HepG2 (cell line): Measurements from ENCODE around the gene UNC5B. TPM values are rescaled to one million over a fixed set of nuclear protein-coding genes. Genes with fewer than 3 reads are reported as not detected.

Experiments
- AKAP8 ChIP-seq: sonication (generic); formaldehyde crosslinking; IDR thresholded peaks from 2 replicates; pipeline ENCODE4 v1.5.1; 2020; ENCODE audit warnings: mild to moderate bottlenecking, missing genetic modification reagents
- ARNTL ChIP-seq: sonication (generic); formaldehyde crosslinking; IDR thresholded peaks from 2 replicates; pipeline ENCODE4 v1.4.0; 2020; ENCODE audit warnings: mild to moderate bottlenecking, missing genetic modification reagents
- ATF7-NPFF ChIP-seq: sonication (generic); formaldehyde crosslinking; IDR thresholded peaks from 2 replicates; pipeline ENCODE4 v1.8.1; 2023; ENCODE audit warnings: mild to moderate bottlenecking, low read depth, missing genetic modification reagents, moderate library complexity
- HNF1B ChIP-seq: sonication (generic); formaldehyde crosslinking; IDR thresholded peaks from 2 replicates; pipeline ENCODE4 v1.5.1; 2020; ENCODE audit warnings: mild to moderate bottlenecking, moderate library complexity, missing genetic modification reagents
- IKZF5 ChIP-seq: IDR thresholded peaks from 2 replicates; pipeline ENCODE4 v1.6.1; 2018; ENCODE audit warnings: missing genetic modification reagents, mild to moderate bottlenecking, missing compliant biosample characterization
- JARID2 ChIP-seq: sonication (generic); formaldehyde crosslinking; IDR thresholded peaks from 2 replicates; pipeline ENCODE4 v1.8.1; 2023; ENCODE audit warnings: missing genetic modification reagents, inconsistent platforms; ENCODE audit not compliant: insufficient replicate concordance
- KAT2B ChIP-seq: fragments of 150-350 bp; IDR thresholded peaks from 2 replicates; pipeline ENCODE4 v1.6.1; 2014; ENCODE audit warnings: low read depth, low read length, borderline replicate concordance
- MYNN ChIP-seq: sonication (generic); formaldehyde crosslinking; IDR thresholded peaks from 2 replicates; pipeline ENCODE4 v1.4.0; 2020; ENCODE audit warnings: mild to moderate bottlenecking, low read depth, missing genetic modification reagents
- NCOR1 ChIP-seq: fragments of 200-600 bp; sonication (generic); IDR thresholded peaks from 2 replicates; pipeline ENCODE4 v1.7.0; 2017; ENCODE audit warnings: antibody characterized with exemption, low read length, borderline replicate concordance
- PLRG1 ChIP-seq: fragments of 450-650 bp; conservative IDR thresholded peaks from 2 replicates; pipeline ENCODE4 v1.6.1; 2016
- PRMT3 ChIP-seq: sonication (generic); formaldehyde crosslinking; IDR thresholded peaks from 2 replicates; pipeline ENCODE4 v1.8.1; 2022; ENCODE audit warnings: low read depth, mild to moderate bottlenecking, moderate library complexity, missing genetic modification reagents, borderline replicate concordance
- REL ChIP-seq: sonication (generic); formaldehyde crosslinking; conservative IDR thresholded peaks from 2 replicates; pipeline ENCODE4 v1.8.0; 2022; ENCODE audit warnings: mild to moderate bottlenecking, missing genetic modification reagents, moderate library complexity
- RFX1 ChIP-seq: fragments of 450-650 bp; IDR thresholded peaks from 2 replicates; pipeline ENCODE4 v1.6.1; 2017
- SAP130 ChIP-seq: IDR thresholded peaks from 2 replicates; pipeline ENCODE4 v1.6.1; 2016; ENCODE audit warnings: low read depth
- SCMH1 ChIP-seq: sonication (generic); formaldehyde crosslinking; IDR thresholded peaks from 2 replicates; pipeline ENCODE4 v1.9.0; 2021; ENCODE audit warnings: missing genetic modification reagents, mild to moderate bottlenecking, borderline replicate concordance
- ZBTB7A ChIP-seq: sonication (generic); formaldehyde crosslinking; IDR thresholded peaks from 2 replicates; pipeline ENCODE4 v1.8.0; 2022; ENCODE audit warnings: mild to moderate bottlenecking, missing genetic modification reagents
- ZFP90 ChIP-seq: sonication (generic); formaldehyde crosslinking; IDR thresholded peaks from 2 replicates; pipeline ENCODE4 v1.8.0; 2022; ENCODE audit warnings: missing genetic modification reagents, mild to moderate bottlenecking, inconsistent platforms, borderline replicate concordance
- ZMYM3 ChIP-seq: sonication (generic); formaldehyde crosslinking; IDR thresholded peaks from 2 replicates; pipeline ENCODE4 v1.5.1; 2020; ENCODE audit warnings: mild to moderate bottlenecking, missing genetic modification reagents
- ZNF253 ChIP-seq: sonication (generic); formaldehyde crosslinking; IDR thresholded peaks from 2 replicates; pipeline ENCODE4 v1.8.0; 2022; ENCODE audit warnings: mild to moderate bottlenecking, missing genetic modification reagents, borderline replicate concordance
- ZNF263 ChIP-seq: sonication (generic); formaldehyde crosslinking; IDR thresholded peaks from 2 replicates; pipeline ENCODE4 v1.4.0; 2020; ENCODE audit warnings: missing genetic modification reagents
- ZNF331 ChIP-seq: sonication (generic); formaldehyde crosslinking; IDR thresholded peaks from 2 replicates; pipeline ENCODE4 v1.4.0; 2020; ENCODE audit warnings: missing genetic modification reagents
- ZNF44 ChIP-seq: sonication (generic); formaldehyde crosslinking; IDR thresholded peaks from 2 replicates; pipeline ENCODE4 v1.5.1; 2020; ENCODE audit warnings: mild to moderate bottlenecking, missing genetic modification reagents
- ZNF501 ChIP-seq: sonication (generic); formaldehyde crosslinking; IDR thresholded peaks from 2 replicates; pipeline ENCODE4 v1.5.1; 2020; ENCODE audit warnings: mild to moderate bottlenecking, moderate library complexity, missing genetic modification reagents
- ZNF605 ChIP-seq: sonication (generic); formaldehyde crosslinking; IDR thresholded peaks from 2 replicates; pipeline ENCODE4 v1.8.0; 2022; ENCODE audit warnings: mild to moderate bottlenecking, missing genetic modification reagents
- ZNF670 ChIP-seq: sonication (generic); formaldehyde crosslinking; IDR thresholded peaks from 2 replicates; pipeline ENCODE4 v1.8.0; 2022; ENCODE audit warnings: mild to moderate bottlenecking, missing genetic modification reagents, borderline replicate concordance
- ZNF768 ChIP-seq: sonication (generic); formaldehyde crosslinking; IDR thresholded peaks from 2 replicates; pipeline ENCODE4 v1.4.0; 2020; ENCODE audit warnings: missing genetic modification reagents
- ZNF770 ChIP-seq: sonication (generic); formaldehyde crosslinking; IDR thresholded peaks from 2 replicates; pipeline ENCODE4 v1.5.0; 2020; ENCODE audit warnings: mild to moderate bottlenecking, missing genetic modification reagents
- ZSCAN12 ChIP-seq: sonication (generic); formaldehyde crosslinking; IDR thresholded peaks from 2 replicates; pipeline ENCODE4 v1.9.0; 2021; ENCODE audit warnings: mild to moderate bottlenecking, missing genetic modification reagents
- polyA plus RNA-seq, 8 experiments: library from polyadenylated mRNA; depleted of rRNA in 3 of 8; stranded (reverse) in 7 of 8; unstranded in 1 of 8; fragments of >200 nt; fragmentation: Illumina TruSeq in 4 of 8; extraction: Trizol in 4 of 8; gene quantifications; 2 replicates each; pipeline versions ENCODE4 v1.2.1 to v1.2.3, GENCODE V29; 2011 to 2016; ENCODE audit warnings: low read depth in 4 of 8, missing spikeins in 1 of 8, mixed read lengths in 1 of 8; ENCODE audit not compliant: insufficient read depth in 1 of 8
- total RNA-seq, 5 experiments: library from RNA; depleted of rRNA; stranded (reverse); fragments of >200 nt; fragmentation: Illumina TruSeq; extraction: Trizol; gene quantifications; 2 replicates each; pipeline ENCODE4 v1.2.3, GENCODE V29; 2016; ENCODE audit warnings: low read depth in 1 of 5

Gene UNC5B
- total and polyA plus RNA-seq, 2 of the 13 experiments (the other 11 are each of a cell fraction or from before 2014, with no cell fraction given), result 0.07 TPM

- TF ChIP-seq ZNF501 (peak; percentile 56; the same call in 1 of the 2 replicates), PRMT3 (no peak), MYNN (no peak), ATF7-NPFF (CRISPR knock-in tag) (no peak), JARID2 (CRISPR knock-in tag) (no peak), ZNF44 (CRISPR knock-in tag) (no peak), KAT2B (no peak), HNF1B (CRISPR knock-in tag) (peak; percentile 27; the same call in 1 of the 2 replicates), ZNF770 (CRISPR knock-in tag) (peak; percentile 47; the same call in 1 of the 2 replicates), ZFP90 (CRISPR knock-in tag) (no peak), ZSCAN12 (CRISPR knock-in tag) (no peak), AKAP8 (CRISPR knock-in tag) (no peak), NCOR1 (peak; percentile 59; the same call in 1 of the 2 replicates), PLRG1 (no peak), SAP130 (CRISPR knock-in tag) (peak; percentile 74), ZNF253 (CRISPR knock-in tag) (no peak), ZNF605 (CRISPR knock-in tag) (peak; percentile 38; the same call in 1 of the 2 replicates), RFX1 (peak; percentile 37; the same call in 1 of the 2 replicates), ZNF768 (CRISPR knock-in tag) (peak; percentile 43; the same call in 1 of the 2 replicates), REL (CRISPR knock-in tag) (no peak), ARNTL (no peak), SCMH1 (no peak), IKZF5 (CRISPR knock-in tag) (no peak), ZNF331 (CRISPR knock-in tag) (no peak; the same call in 1 of the 2 replicates), ZNF670 (no peak), ZBTB7A (CRISPR knock-in tag) (no peak), ZMYM3 (CRISPR knock-in tag) (no peak; the same call in 1 of the 2 replicates), ZNF263 (peak; percentile 87)
Observed at GRCh38 chr10:71334221-71334791, 121.9 kb downstream of the UNC5B start (continued).
